ENCODE data around the gene EFR3B.

EFR3B gene

GRCh38 chr2:25055376-25055920 lies 13.6 kb downstream of the EFR3B start:
- no peak overlapping the region for H3K27ac Mint-ChIP-seq
- no peak for TF ChIP-seq CTCF (IDR thresholded peaks at IDR 0.05)
- no peak overlapping the region for H3K4me3 Mint-ChIP-seq
- no peak for DNase-seq
- no peaks in the 10 kb centered on the region for H3K9me3 Mint-ChIP-seq
- peaks cover 7% of the 10 kb centered on the region for H3K36me3 Mint-ChIP-seq (ENCODE audit: low read depth)
- peaks cover 3% of the 10 kb centered on the region for H3K27me3 Mint-ChIP-seq (ENCODE audit: low read depth, poor library complexity)
- H3K4me1 Mint-ChIP-seq: peaks cover 17% of the 10 kb centered on the region

- Mint-ChIP-seq H3K9me3 (no peaks in the 10 kb centered on the region), H3K27ac (peak overlapping the region; percentile 86), H3K4me3 (no peak overlapping the region), H3K4me1 (peaks cover 17% of the 10 kb centered on the region), H3K36me3 (ENCODE audit: low read depth) (peaks cover 4% of the 10 kb centered on the region), H3K27me3 (ENCODE audit: low read depth, poor library complexity) (peaks cover under 1% of the 10 kb centered on the region)
- DNase-seq: no peak
- no peak for TF ChIP-seq CTCF (IDR thresholded peaks at IDR 0.05)
Observed at GRCh38 chr2:25056098-25056821, 14.4 kb downstream of the EFR3B start.

GRCh38 chr2:25062511-25062917 lies 20.6 kb downstream of the EFR3B start:
- Mint-ChIP-seq H3K36me3 (ENCODE audit: low read depth) (peaks cover 24% of the 10 kb centered on the region), H3K27me3 (ENCODE audit: low read depth, poor library complexity) (no peaks in the 10 kb centered on the region), H3K4me1 (peaks cover 20% of the 10 kb centered on the region), H3K9me3 (peaks cover 11% of the 10 kb centered on the region), H3K4me3 (no peak overlapping the region), H3K27ac (peak overlapping the region; percentile 79)
- DNase-seq: no peak
- no peak for TF ChIP-seq CTCF (IDR thresholded peaks at IDR 0.05)

GRCh38 chr2:25063876-25064660 lies 22.2 kb downstream of the EFR3B start:
- Mint-ChIP-seq H3K36me3 (ENCODE audit: low read depth) (peaks cover 24% of the 10 kb centered on the region), H3K9me3 (peaks cover 11% of the 10 kb centered on the region), H3K4me3 (no peak overlapping the region), H3K27ac (peak overlapping the region; percentile 25), H3K27me3 (ENCODE audit: low read depth, poor library complexity) (no peaks in the 10 kb centered on the region), H3K4me1 (peaks cover 20% of the 10 kb centered on the region)
- no peak for TF ChIP-seq CTCF (IDR thresholded peaks at IDR 0.05)
- DNase-seq: no peak

- Mint-ChIP-seq H3K4me3 (no peak overlapping the region), H3K36me3 (ENCODE audit: low read depth) (peaks cover 30% of the 10 kb centered on the region), H3K9me3 (peaks cover 14% of the 10 kb centered on the region), H3K27ac (no peak overlapping the region), H3K4me1 (peaks cover 28% of the 10 kb centered on the region), H3K27me3 (ENCODE audit: low read depth, poor library complexity) (no peaks in the 10 kb centered on the region)
- no peak for DNase-seq
- no peak for TF ChIP-seq CTCF (IDR thresholded peaks at IDR 0.05)
Observed at GRCh38 chr2:25065768-25066167, 23.9 kb downstream of the EFR3B start.

All from nephron progenitor cell (in vitro differentiated cells).